Measurements from ENCODE around the gene FAAP20. TPM values are rescaled to one million over a fixed set of nuclear protein-coding genes. Genes with fewer than 3 reads are reported as not detected.

FAAP20 gene
- total and polyA plus RNA-seq, 5 experiments from 2014 or later: 39.4 to 76.6 (median 70.1) TPM

GRCh38 chr1:2235300-2235998, 40.9 kb upstream of the FAAP20 start:
- POLR2A ChIA-PET: interaction anchor here (0.9 to 20.9 kb wide), 10 partner anchors 16 to 291 kb away, joined by 3 to 388 read pairs (median 12); partner anchors contain the start of genes FAAP20 and PANK4
- H3K4me3 Mint-ChIP-seq: peak overlapping the region; percentile 44 to 100 (median 88)
- no peak for ATAC-seq
- peaks cover 0 to 12% (median under 1%) of the 10 kb centered on the region in 3 donors for H3K36me3 Mint-ChIP-seq
- DNase-seq: peak in 1 of 10 donors; percentile 5
- H3K4me1 Mint-ChIP-seq: peaks cover 45 to 94% (median 89%) of the 10 kb centered on the region in 4 donors
- H3K27ac Mint-ChIP-seq: peak overlapping the region; percentile 92 to 99 (median 98)
- peaks cover 0 to 1% (median 0%) of the 10 kb centered on the region in 5 donors for H3K27me3 Mint-ChIP-seq
- no peaks in the 10 kb centered on the region for H3K9me3 Mint-ChIP-seq

DNA sequence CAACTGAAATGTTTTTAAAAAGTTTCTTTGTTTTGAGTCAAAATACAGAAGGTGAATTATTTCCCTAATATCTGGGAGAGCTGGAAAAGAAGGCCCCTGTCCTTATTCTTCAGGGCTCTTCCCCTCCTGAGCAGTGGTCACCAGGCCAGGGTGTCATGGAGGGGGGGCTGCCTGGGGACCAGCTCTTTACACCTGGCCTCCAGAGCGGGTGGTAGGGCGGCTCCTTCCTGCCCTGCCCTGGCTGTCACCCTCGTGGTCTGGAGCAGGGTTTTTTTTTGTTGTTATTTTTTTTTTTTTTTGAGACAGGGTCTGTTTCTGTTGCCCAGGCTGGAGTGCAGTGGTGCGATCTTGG, 40.2 kb upstream of the FAAP20 start:
- Mint-ChIP-seq H3K9me3 (no peaks in the 10 kb centered on the region), H3K27ac (peak overlapping the region; percentile 97 to 99 (median 98)), H3K27me3 (no peaks in the 10 kb centered on the region), H3K36me3 (peaks cover 0 to 8% (median 0%) of the 10 kb centered on the region in 3 donors), H3K4me1 (peaks cover 37 to 87% (median 83%) of the 10 kb centered on the region in 4 donors), H3K4me3 (peak overlapping the region; percentile 87 to 100 (median 93))
- POLR2A ChIA-PET: interaction anchor here (0.9 to 20.9 kb wide), 14 partner anchors 17 to 311 kb away, joined by 3 to 388 read pairs (median 6); partner anchors contain the start of genes FAAP20, PANK4 and RER1
- DNase-seq (peak in 1 of 10 donors; percentile 17), ATAC-seq (peak; percentile 5 to 11)

DNA sequence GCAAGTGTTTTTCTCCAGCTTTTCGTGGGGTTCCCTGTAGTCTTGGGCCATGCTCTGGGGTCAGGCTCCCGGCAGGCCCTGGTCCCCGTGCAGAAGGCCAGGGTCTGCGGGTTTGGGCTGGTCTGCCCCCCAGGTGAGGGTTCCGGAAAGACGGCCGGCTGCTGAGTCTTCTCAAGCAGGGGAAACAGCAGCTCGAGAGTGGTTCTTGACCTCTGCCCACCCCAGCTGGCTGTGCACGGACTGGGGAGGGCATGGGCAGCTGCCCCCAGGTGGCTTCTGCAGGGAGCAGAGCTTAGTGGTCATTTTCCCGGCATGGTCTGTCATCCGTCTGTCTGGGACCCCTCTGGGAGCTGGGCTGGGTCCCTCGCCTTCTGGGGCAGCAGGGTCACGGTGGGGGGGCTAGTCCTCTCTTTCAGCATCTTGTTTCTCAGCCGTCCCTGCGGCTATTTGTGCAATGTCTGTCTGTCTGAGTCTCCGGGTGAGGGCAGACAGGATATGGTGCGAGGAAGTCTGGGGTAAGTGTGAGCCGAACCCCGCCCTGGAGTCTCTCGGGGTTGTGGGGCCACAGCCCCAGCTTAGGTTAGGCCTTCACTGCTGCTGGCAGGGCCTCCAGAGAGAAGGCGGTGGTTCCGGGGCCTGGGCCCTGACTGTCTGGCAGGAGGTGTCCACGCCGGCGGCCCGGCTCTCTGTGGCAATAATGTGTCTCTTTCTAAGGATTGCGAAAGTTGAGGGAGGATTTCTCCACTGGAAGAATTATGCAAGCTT, 39.6 kb upstream of the FAAP20 start:
- Mint-ChIP-seq H3K27me3 (no peaks in the 10 kb centered on the region), H3K4me1 (peaks cover 36 to 83% (median 79%) of the 10 kb centered on the region in 4 donors), H3K27ac (peak overlapping the region; percentile 97 to 99 (median 98)), H3K36me3 (peaks cover 0 to 8% (median 0%) of the 10 kb centered on the region in 3 donors), H3K4me3 (peak overlapping the region; percentile 87 to 100 (median 93)), H3K9me3 (no peaks in the 10 kb centered on the region)
- ATAC-seq: peak; percentile 60 to 61
- POLR2A ChIA-PET: interaction anchor here (0.8 to 20.9 kb wide), 15 partner anchors 17 to 311 kb away, joined by 3 to 388 read pairs (median 5); partner anchors contain the start of genes FAAP20, PANK4 and RER1
- DNase-seq: peak; percentile 49 to 89 (median 73)

GRCh38 chr1:2233468-2233867, 38.9 kb upstream of the FAAP20 start:
- H3K4me1 Mint-ChIP-seq: peaks cover 37 to 82% (median 73%) of the 10 kb centered on the region in 4 donors
- DNase-seq (peak in 1 of 10 donors; percentile 5), ATAC-seq (no peak)
- H3K27me3 Mint-ChIP-seq: no peaks in the 10 kb centered on the region
- peaks cover 0 to 8% (median 0%) of the 10 kb centered on the region in 3 donors for H3K36me3 Mint-ChIP-seq
- POLR2A ChIA-PET: interaction anchor here (0.8 to 20.9 kb wide), 11 partner anchors 18 to 314 kb away, joined by 3 to 388 read pairs (median 9); partner anchors contain the start of genes FAAP20 and RER1
- no peaks in the 10 kb centered on the region for H3K9me3 Mint-ChIP-seq
- peak overlapping the region; percentile 89 to 99 (median 98) for H3K27ac Mint-ChIP-seq
- peak overlapping the region; percentile 87 to 100 (median 93) for H3K4me3 Mint-ChIP-seq

- peaks cover 0 to 8% (median 0%) of the 10 kb centered on the region in 3 donors for H3K36me3 Mint-ChIP-seq
- ATAC-seq: no peak
Observed at GRCh38 chr1:2232916-2233438, 38.4 kb upstream of the FAAP20 start.

GRCh38 chr1:2232255-2232915, 37.8 kb upstream of the FAAP20 start:
- Mint-ChIP-seq H3K27me3 (no peaks in the 10 kb centered on the region), H3K4me3 (peak overlapping the region; percentile 95 to 100 (median 96)), H3K27ac (peak overlapping the region; percentile 98 to 99 (median 98)), H3K36me3 (peaks cover 0 to 8% (median 0%) of the 10 kb centered on the region in 3 donors), H3K9me3 (no peaks in the 10 kb centered on the region), H3K4me1 (peaks cover 36 to 76% (median 65%) of the 10 kb centered on the region in 4 donors)
- peak in 1 of 10 donors; percentile 6 for DNase-seq
- ATAC-seq: no peak
- POLR2A ChIA-PET: interaction anchor here (0.5 to 20.9 kb wide), 11 partner anchors 8 to 444 kb away, joined by 3 to 388 read pairs (median 9); partner anchors contain the start of genes FAAP20, MORN1, PEX10 and RER1

More at GRCh38 chr1:2232916-2233438, 38.4 kb upstream of the FAAP20 start:
- DNase-seq: peak in 1 of 10 donors; percentile 21
- Mint-ChIP-seq H3K27ac (peak overlapping the region; percentile 98 to 99 (median 98)), H3K4me3 (peak overlapping the region; percentile 95 to 100 (median 96)), H3K9me3 (no peaks in the 10 kb centered on the region), H3K4me1 (peaks cover 37 to 79% (median 70%) of the 10 kb centered on the region in 4 donors), H3K27me3 (no peaks in the 10 kb centered on the region)
- POLR2A ChIA-PET: interaction anchor here (0.8 to 20.9 kb wide), 10 partner anchors 7 to 314 kb away, joined by 4 to 388 read pairs (median 18); partner anchors contain the start of gene FAAP20

- ATAC-seq (peak; percentile 22 to 29), DNase-seq (peak; percentile 57 to 92 (median 74))
- Mint-ChIP-seq H3K36me3 (peaks cover 0 to 8% (median 0%) of the 10 kb centered on the region in 3 donors), H3K4me3 (peak overlapping the region; percentile 95 to 100 (median 96)), H3K4me1 (peaks cover 30 to 69% (median 58%) of the 10 kb centered on the region in 4 donors), H3K27me3 (no peaks in the 10 kb centered on the region), H3K27ac (peak overlapping the region; percentile 98 to 99 (median 98)), H3K9me3 (no peaks in the 10 kb centered on the region)
- POLR2A ChIA-PET: interaction anchor here (0.5 to 20.9 kb wide), 13 partner anchors 8 to 444 kb away, joined by 3 to 388 read pairs (median 9); partner anchors contain the start of genes FAAP20, MORN1, PEX10 and RER1
Observed at GRCh38 chr1:2231532-2232254, 37.1 kb upstream of the FAAP20 start.

DNA sequence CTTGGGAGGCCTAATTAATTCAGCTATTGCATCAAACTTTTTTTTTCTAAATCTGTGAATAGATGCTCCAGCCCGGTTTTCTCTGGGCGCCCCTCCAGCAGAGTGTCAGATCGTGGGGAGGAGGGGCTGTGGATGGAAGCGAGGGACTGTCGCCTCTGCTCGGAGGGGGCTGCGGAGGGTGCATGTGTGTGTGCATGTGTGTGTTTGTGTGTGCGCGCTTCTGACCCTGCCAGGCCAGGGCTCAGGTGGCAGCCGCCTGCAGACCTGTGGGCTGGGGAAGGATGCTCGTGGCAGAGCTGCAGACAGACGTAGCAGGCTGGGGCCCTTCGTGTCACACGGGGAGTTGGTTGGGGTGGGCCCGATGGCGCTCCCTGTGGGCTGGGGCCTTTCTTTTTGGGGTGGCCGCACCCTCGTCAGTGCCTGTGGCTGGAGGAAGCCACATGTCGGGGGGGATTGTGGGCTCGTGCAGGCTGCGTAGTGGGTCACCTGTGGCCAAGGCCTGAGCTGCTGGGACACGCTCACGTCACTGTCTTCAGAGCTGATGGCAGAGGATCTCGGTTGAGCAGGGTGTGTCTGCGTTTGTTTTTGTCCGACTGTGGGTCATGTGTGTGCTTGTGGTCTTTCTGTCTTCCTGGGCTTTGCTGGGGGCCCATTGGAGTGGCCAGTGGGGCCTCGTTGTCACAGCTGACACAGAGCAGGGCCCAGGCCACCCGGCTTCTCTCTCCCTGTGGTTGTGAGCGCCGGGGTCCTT, 36.4 kb upstream of the FAAP20 start:
- POLR2A ChIA-PET: interaction anchor here (0.8 to 20.9 kb wide), 11 partner anchors 9 to 182 kb away, joined by 3 to 388 read pairs (median 20); partner anchors contain the start of genes FAAP20, MORN1, PEX10 and RER1
- Mint-ChIP-seq H3K9me3 (no peaks in the 10 kb centered on the region), H3K27ac (peak overlapping the region; percentile 98 to 99 (median 98)), H3K4me1 (peaks cover 29 to 64% (median 57%) of the 10 kb centered on the region in 4 donors), H3K27me3 (no peaks in the 10 kb centered on the region), H3K4me3 (peak overlapping the region; percentile 95 to 100 (median 96)), H3K36me3 (peaks cover 0 to 8% (median 0%) of the 10 kb centered on the region in 3 donors)
- ATAC-seq: peak; percentile 4 to 12
- DNase-seq: peak; percentile 44 to 85 (median 66)

GRCh38 chr1:2229911-2230731, 35.5 kb upstream of the FAAP20 start:
- peak overlapping the region; percentile 95 to 100 (median 96) for H3K4me3 Mint-ChIP-seq
- peaks cover 27 to 57% (median 49%) of the 10 kb centered on the region in 4 donors for H3K4me1 Mint-ChIP-seq
- H3K36me3 Mint-ChIP-seq: peaks cover 0 to 8% (median 0%) of the 10 kb centered on the region in 3 donors
- H3K9me3 Mint-ChIP-seq: no peaks in the 10 kb centered on the region
- ATAC-seq (no peak), DNase-seq (peak in 3 of 10 donors; percentile 14 to 32 (median 23))
- no peaks in the 10 kb centered on the region for H3K27me3 Mint-ChIP-seq
- POLR2A ChIA-PET: interaction anchor here (0.5 to 20.9 kb wide), 15 partner anchors 8 to 152 kb away, joined by 3 to 388 read pairs (median 7); partner anchors contain the start of gene FAAP20
- H3K27ac Mint-ChIP-seq: peak overlapping the region; percentile 98 to 99 (median 98)
